Fibroblast of mammary gland (primary cell): ENCODE measurements around the gene HELT.
"Not testable (repeated sequence)": the region's sequence is repeated elsewhere in the genome, so short reads cannot be mapped to it uniquely, and the experiment has no call there.

Experiments
- DNase-seq: peaks from one replicate; pipeline ENCODE4 v3.0.0-alpha.2; 2010; ENCODE audit warnings: low read depth
- H3K4me3 ChIP-seq: 2 replicates; pipeline ENCODE4 v1.5.1; 2011; ENCODE audit warnings: low read depth, mild to moderate bottlenecking, low read length, moderate library complexity; ENCODE audit not compliant: control insufficient read depth
- TF ChIP-seq, protein P1 (sequence below): conservative IDR thresholded peaks from 2 replicates; pipeline ENCODE4 v1.5.1; 2011; ENCODE audit warnings: low read depth, low read length, inconsistent platforms; ENCODE audit not compliant: control insufficient read depth, insufficient read depth

HELT gene

DNA sequence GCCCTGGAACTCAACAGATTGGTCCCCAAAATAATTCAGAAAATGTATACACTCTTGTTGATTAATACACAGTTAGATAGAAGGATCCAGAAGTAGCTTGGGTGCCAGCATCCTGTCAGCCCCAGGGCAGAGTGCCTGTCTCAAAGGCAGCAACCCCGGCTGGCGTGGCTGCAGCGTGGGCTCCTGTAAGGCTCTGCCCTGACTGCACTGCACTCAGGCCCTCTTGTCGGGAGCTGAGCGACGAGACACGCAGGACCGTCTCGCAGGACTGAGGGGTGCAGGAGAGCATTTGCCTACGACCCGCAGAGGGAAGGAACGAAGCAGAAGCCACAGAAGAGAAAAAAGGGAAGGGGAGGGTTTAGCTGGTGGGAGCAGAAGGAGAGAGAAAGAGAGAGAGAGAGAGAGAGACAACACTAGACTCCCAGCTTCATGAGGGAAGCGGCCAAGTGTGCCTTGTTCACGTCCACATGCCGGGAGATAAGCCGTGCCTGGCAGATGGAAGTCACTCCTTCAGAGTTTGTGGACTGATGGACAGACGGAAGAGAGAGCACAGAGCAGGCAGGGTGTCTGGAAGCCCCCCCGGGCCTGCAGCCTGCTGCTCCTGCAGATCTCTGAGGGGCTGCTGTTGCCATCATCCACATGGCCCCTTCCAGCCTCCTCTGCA is 38.7 kb upstream of the HELT start:
- TF ChIP-seq, protein P1, sequence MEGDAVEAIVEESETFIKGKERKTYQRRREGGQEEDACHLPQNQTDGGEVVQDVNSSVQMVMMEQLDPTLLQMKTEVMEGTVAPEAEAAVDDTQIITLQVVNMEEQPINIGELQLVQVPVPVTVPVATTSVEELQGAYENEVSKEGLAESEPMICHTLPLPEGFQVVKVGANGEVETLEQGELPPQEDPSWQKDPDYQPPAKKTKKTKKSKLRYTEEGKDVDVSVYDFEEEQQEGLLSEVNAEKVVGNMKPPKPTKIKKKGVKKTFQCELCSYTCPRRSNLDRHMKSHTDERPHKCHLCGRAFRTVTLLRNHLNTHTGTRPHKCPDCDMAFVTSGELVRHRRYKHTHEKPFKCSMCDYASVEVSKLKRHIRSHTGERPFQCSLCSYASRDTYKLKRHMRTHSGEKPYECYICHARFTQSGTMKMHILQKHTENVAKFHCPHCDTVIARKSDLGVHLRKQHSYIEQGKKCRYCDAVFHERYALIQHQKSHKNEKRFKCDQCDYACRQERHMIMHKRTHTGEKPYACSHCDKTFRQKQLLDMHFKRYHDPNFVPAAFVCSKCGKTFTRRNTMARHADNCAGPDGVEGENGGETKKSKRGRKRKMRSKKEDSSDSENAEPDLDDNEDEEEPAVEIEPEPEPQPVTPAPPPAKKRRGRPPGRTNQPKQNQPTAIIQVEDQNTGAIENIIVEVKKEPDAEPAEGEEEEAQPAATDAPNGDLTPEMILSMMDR, result no peak

DNA sequence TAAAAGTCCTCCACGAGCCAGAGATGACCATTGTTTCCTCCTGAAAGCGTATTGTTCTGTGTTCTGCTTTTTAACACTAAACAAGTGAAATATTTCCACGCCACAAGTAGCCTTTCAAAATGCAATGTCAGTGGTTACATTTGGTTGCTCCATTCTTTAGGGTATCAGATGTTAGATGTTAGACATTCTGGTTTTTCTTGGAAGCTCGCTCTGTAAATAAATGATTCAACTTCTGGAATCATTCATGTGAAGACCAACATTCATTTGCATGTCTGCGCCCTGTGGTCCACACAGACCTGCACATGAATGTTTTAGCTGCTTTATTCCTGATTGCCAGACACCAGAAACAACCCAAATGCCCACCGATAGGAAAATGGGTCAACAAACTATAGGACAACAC is 38.0 kb upstream of the HELT start:
- TF ChIP-seq, protein P1, result no peak
- DNase-seq, result no peak

More for the DNA sequence above, 38.7 kb upstream of the HELT start:
- H3K4me3 ChIP-seq, result no peak overlapping the region
- no peak for DNase-seq

DNA sequence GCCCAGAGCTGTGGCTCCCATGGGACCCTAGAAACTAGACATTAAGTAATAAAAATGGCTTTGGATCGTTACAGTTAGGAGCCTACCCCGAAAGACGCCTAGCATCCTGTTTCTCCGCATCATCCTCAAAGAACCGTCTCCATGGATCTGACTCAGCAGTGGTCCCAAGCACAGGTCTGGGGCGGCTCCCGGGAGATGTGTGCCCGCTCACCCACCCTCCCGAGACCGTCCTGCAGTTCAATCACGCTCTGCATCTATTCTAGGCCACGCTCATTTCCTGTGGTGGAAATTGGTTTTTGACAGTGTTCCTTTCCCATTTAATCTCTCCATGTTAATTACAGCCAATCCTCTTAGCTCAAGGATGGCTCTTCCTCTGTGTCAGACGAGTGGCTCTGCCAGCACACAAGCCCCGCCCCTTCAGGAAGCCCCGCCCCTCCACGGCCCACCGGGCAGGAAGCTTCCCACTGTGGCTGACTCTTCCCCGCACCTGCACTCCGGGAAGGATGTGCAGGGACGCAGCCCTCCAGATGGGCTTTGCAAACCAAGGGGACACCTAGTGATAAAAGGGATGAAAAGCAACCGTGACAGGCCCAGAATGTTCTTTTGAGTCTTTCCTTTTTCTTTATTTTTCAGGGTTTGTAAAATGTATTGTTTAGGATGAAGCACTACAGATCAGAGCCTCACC is 34.5 kb upstream of the HELT start:
- DNase-seq, result peak; percentile 63
- no peak overlapping the region for H3K4me3 ChIP-seq
- TF ChIP-seq, protein P1, result peak; percentile 55

More for the DNA sequence above, 38.0 kb upstream of the HELT start:
- no peak overlapping the region for H3K4me3 ChIP-seq

DNA sequence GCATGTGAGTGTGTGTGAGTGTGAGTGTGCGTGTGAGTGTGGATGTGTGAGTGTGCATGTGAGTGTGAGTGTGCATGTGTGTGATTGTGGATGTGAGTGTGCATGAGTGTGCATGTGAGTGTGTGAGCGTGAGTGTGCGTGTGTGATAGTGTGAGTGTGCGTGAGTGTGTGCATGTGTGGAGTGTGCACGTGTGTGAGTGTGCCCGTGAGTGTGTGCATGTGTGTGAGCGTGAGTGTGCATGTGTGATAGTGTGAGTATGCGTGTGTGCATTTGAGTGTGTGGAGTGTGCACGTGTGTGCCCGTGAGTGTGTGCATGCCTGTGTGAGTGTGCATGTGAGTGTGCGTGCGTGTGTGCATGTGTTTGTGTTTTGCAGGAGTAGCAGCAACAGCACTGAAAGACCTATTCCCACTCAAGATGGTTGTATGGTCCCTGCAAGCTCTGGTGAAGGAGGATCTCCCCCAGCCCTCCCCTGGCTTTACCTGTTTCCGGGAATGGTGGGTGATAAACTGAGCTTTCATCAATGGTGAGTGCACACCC is 30.7 kb upstream of the HELT start:
- no peak overlapping the region for H3K4me3 ChIP-seq
- DNase-seq, result no peak
- TF ChIP-seq, protein P1, result no peak

DNA sequence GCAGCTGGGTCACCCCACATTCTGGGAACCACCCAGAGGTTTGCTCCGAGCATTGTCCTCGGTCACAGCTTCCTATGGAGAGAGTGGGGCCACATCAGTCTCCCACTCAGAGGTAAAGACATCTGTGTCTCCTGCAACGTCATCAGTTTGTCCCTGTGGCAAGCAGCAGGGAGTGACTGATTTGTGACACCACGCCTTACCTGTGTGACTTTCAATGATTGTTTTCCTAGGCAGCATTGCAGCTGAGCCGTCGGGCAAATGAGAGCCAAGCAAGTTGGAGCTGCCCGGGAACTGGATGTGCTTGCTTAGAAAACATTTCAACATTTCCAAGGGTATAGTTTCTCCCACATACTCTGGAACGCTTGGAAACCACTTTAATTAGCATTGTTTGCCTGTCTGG is 29.7 kb upstream of the HELT start:
- H3K4me3 ChIP-seq, result no peak overlapping the region
- TF ChIP-seq, protein P1, result no peak
- no peak for DNase-seq

DNA sequence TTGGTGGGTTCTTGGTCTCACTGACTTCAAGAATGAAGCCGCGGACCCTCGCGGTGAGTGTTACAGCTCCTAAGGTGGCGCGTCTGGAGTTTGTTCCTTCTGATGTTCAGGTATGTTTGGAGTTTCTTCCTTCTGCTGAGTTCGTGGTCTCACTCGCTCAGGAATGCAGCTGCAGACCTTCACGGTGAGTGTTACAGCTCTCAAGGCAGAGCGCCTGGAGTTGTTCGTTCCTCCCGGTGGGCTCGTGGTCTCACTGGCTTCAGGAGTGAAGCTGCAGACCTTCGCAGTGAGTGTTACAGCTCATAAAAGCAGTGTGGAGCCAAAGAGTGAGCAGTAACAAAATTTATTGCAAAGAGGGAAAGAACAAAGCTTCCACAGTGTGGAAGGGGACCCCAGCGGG is 29.0 kb upstream of the HELT start:
- H3K4me3 ChIP-seq, DNase-seq: not testable (repeated sequence)

DNA sequence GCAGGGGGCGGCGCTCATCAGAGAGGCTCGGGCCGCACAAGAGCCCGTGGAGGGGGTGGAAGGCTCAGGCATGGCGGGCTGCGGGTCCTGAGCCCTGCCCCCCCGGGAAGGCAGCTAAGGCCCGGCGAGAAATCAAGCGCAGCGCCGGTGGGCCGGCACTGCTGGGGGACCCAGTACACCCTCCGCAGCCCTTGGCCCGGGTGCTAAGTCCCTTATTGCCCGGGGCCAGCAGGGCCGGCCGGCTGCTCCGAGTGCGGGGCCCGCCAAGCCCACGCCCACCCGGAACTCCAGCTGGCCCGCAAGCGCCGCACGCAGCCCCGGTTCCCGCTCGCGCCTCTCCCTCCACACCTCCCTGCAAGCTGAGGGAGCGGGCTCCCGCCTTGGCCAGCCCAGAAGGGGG is 28.2 kb upstream of the HELT start:
- DNase-seq, H3K4me3 ChIP-seq: not testable (repeated sequence)
